GM12801 (cell line): ENCODE data around the gene SLC51A.

ENCODE experiments used
- TF ChIP-seq, protein P1 (sequence below): IDR thresholded peaks from one replicate; pipeline ENCODE4 v1.5.1; 2011; ENCODE audit warnings: control low read depth; ENCODE audit not compliant: insufficient read length; ENCODE audit errors: extremely low read depth

Gene SLC51A

DNA sequence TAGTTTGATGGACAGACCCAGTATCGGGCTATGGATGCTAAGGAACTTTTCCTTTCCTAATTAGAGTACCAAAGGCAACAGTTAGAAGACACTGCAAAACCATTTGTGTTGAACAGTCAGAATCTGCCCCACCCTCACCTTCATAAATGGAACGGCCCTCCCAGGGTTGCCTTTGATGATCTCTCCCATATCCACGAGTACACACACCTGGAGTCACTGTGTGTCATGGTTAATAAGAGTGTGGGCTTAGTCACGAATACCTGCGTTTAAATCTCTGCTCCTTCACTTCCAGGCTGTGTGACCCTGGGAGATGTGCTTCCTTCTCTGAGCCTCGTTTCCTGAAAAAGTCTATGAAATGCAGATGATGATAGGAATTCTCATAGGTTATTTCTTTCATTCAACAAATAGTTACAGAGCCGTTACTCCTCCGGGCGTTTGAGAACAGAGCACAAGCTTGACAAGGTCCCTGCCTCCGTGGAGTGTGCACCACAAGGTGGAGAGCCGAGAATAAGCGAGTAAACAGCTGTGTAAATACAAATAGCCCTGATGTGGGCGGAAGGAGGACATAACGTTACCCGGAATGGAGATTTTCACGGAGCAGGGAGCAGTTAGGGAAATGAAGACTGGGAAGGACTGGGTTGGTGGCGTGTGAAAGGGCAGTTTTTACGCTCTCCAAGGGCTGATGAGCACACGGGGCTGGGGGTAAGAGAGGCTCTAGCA, 6.7 kb downstream of the SLC51A start:
- TF ChIP-seq, protein P1, sequence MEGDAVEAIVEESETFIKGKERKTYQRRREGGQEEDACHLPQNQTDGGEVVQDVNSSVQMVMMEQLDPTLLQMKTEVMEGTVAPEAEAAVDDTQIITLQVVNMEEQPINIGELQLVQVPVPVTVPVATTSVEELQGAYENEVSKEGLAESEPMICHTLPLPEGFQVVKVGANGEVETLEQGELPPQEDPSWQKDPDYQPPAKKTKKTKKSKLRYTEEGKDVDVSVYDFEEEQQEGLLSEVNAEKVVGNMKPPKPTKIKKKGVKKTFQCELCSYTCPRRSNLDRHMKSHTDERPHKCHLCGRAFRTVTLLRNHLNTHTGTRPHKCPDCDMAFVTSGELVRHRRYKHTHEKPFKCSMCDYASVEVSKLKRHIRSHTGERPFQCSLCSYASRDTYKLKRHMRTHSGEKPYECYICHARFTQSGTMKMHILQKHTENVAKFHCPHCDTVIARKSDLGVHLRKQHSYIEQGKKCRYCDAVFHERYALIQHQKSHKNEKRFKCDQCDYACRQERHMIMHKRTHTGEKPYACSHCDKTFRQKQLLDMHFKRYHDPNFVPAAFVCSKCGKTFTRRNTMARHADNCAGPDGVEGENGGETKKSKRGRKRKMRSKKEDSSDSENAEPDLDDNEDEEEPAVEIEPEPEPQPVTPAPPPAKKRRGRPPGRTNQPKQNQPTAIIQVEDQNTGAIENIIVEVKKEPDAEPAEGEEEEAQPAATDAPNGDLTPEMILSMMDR = no peak

DNA sequence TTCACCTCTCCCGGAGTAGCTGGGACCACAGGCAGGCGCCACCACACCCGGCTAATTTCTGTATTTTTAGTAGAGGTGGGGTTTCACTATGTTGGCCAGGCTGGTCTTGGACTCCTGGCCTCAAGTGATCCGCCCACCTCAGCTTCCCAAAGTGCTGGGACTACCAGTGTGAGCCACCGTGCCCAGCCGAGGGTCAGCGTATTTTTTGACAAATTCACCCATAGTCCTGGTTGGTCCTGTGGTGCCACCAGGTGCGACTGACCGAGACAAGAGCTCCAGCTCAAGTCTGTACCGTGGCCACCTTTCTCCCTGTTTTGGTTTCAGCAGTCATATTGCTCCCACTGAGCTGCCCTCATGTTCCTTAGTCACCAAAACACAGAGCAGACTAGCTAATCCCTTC, 8.8 kb downstream of the SLC51A start:
- TF ChIP-seq, protein P1 = no peak

DNA sequence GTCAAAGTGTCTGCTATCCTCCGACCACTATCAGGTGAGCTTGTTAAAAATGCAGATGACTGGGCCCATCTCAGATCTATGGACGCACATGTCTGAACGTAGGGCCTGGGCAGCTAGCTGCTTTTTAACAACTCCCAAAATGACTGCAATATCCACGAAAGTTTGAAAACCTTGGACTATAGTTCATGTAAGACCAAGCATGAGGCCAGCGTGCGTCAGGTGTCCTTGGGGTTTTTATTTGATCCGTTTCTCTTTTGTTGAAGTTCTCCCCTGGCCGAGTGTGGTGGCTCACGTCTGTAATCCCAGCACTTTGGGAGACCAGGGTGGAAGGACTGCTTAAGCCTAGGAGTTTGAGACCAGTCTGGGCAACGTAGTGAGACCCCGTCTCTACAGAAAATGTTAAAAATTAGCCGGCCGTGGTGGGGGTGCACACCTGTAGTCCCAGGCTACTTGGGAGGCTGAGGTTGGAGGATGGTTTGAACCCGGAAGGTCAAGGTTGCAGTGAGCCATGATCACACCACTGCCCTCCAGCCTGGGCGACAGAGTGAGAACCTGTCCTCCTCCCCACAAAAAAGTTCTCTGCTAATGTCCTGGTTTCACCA, 9.5 kb downstream of the SLC51A start:
- TF ChIP-seq, protein P1 = no peak

DNA sequence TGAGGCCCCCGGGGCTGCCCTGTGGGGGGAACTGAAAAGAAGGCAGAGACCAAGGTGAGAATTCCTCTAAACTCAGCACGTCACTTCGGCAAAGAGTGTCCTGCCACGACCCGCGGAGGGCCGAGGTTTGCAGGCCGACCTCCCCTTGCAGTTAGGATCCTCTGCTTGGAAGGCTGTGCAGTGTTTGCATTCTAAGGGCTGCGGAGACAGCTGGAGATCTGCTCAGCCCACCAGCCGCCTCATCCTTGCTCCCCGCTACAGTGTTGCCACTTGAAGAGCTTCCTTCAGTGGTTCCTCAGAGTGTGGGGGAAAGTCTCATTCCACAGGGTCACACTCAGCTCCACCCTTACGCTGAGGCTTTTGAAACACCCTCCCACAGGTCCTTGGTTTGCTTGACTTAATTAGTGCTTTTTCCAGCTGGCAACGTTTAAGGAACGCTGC, 10.8 kb downstream of the SLC51A start:
- TF ChIP-seq, protein P1 = no peak

DNA sequence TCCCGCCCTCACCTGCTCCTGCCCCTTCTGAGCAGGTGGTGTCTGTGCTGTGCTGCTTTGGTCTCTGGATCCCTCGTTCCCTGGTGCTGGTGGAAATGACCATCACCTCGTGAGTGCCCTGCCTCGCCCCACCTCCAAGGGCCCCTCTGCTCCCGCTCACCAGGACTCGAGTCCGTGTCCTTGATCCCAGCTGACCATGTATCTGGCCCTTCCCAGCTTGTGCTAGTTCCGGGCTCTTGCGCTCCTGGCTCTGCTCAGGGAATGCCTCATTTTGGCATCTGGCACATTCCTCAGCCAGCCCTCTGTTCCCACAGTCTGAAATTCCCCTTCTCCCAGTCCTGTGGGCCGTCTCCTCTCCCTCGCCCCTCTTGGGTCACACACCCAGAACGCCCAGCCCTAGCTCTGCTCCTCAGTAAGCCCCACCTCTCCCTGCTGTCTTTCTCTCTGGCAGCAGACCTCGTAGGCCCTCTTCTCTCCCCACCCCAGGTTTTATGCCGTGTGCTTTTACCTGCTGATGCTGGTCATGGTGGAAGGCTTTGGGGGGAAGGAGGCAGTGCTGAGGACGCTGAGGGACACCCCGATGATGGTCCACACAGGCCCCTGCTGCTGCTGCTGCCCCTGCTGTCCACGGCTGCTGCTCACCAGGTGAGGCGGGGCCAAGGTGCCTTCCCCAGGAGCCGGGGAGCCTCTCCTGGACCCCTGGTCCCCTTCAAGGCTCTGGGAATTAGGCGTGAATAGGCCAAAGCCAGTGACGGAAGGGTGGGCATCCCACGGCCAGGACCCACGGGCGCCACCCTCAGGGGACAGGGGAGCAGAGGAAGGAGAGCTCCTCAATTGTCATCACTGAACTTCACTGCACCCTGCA, 11.5 kb downstream of the SLC51A start:
- TF ChIP-seq, protein P1 = no peak

DNA sequence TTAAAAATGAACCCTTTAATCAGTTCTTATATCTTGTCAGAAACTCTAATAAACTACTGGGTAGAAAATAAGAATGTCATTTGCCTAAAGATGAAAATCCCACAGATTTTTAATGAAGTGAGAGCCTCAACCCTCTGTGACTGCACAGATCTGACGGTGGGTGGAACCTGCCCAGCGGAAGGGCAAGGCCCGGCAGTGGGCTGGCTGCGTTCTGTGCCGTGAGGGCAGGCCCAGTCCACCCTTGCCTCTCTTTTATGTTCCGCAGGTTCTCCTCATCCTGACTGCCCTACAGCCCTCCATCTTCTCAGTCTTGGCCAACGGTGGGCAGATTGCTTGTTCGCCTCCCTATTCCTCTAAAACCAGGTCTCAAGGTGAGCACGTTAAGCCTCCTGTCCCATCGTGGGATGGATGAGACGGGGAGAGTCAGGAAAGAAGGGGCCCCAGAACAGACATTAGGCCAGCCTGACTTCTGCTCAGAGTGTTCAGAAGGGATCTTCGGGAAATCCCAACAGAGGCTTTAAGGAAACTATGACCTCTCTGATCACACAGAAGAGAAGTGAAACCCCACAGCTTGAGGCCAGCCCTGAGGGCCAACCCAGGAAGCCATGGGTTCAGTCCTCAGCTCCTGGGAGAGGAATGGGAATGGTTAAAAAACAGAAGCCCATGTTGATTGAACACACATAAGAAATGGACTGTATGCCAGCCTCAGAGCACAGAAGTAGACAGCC, 16.0 kb downstream of the SLC51A start:
- TF ChIP-seq, protein P1 = no peak

DNA sequence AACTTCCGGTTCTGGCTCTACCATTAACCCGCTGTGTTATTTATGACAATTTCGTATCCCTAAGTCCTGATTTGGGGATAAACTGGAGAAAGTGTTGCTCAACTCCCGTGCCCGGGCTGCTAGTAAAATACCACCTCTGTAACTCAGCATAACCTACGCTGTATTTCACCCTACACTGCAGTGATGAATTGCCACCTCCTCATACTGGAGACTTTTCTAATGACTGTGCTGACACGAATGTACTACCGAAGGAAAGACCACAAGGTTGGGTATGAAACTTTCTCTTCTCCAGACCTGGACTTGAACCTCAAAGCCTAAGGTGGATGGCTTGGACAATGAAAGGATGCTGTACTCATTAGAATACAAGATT, 16.5 kb downstream of the SLC51A start:
- TF ChIP-seq, protein P1 = no peak
